ENCODE measurements around the gene YIPF7.

DNA sequence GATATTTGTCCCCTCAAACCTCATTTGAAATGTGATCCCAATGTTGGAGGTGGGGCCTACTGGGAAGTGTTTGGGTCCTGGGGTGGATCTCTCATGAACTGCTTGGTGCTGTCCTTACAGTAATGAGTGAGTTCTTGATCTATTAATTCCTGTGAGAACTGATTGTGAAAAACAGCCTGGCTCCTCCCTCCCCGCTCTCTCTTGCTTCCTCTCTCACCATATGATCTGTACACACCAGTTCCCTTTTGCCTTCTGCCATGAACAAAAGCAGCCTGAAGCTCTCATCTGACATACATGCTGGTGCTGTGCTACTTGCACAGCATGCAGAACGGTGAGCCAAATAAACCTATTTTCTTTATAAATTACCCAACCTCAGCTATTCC, 11.2 kb upstream of the YIPF7 start:
- TF ChIP-seq CTCF (IDR thresholded peaks at IDR 0.05) (no peak), POLR2AphosphoS5 (IDR thresholded peaks at IDR 0.05) (no peak)
